HG03066 (cell line): Measurements from ENCODE around the gene ATP5F1E.

Source experiments
- ATAC-seq: cut with Tn5 transposase; IDR thresholded peaks from one replicate; pipeline ENCODE4 v1.9.1; 2021; ENCODE audit warnings: low read depth; ENCODE audit not compliant: unreplicated experiment

The ATP5F1E gene

GRCh38 chr20:59032023-59032712, at the start of gene ATP5F1E:
TSS of gene ATP5F1E (minus strand) at chr20:59032335. CDS start at chr20:59032251, 84 bp downstream.
- ATAC-seq: peak; percentile 89

DNA sequence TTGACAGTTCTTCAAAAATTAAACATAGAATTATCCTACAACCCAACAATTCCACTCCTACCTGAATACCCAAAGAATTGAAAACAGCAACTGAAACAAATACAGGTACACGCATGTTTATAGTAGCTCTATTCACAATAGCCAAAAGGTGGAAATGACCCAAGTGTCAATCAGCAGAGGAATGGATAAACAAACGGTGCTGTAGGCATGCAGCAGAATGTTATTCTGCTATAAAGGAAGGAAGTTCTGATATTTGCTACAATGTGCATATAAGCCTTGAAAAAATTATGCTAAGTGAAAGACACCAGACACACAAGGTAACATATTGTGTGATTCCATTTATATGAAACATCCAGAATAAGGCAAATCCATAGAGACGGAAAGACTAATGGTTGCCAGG, 48.9 kb upstream of the ATP5F1E start:
- ATAC-seq: no peak

GRCh38 chr20:59078231-59078630, 46.1 kb upstream of the ATP5F1E start:
- no peak for ATAC-seq

DNA sequence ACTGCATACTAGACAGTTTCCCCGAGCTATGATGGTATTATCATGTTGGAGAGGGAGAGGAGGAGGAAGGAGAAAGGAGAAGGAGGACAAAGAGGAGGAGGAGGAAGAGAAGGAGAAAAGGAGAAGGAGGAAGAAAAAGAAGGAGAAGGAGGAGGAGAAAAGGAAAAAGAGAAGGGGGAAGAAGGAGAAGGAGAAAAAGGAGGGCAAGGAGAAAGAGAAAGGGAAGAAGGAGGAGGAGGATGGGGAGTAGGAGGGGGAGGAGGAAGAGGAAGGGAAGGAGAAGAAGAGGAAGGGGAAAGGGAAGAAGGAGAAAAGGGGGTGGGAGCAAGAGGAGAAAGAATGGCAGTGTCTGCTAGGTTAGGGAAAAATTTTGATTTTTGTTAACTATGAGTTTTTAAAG, 45.6 kb upstream of the ATP5F1E start:
- no peak for ATAC-seq

DNA sequence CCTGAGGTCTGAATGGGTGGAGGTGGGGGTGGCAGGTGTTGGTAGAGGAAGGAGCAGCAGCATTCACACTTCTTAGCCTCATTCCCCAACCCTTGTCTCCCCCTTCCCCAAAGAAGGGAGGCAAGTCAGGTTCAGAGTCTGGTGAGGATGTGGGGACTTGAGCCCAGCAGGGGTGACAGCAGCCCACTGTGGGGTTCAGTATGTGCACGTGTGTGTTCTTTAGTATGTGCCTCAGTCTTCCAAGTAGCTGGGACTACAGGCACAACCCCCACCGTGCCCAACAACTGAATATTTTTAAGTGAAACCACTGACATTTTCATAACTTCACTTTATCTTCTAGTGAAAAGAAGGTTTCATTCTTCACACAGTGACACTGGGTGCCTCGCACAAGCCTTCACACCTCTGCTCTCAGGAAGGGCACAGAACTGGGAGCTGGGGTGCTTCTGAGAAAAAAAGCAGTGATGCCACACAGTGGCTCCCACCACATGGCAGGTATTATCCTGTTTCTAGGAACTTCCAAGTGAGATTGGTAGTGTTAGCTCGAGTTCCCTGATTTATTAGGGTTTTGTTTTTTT, 43.9 kb upstream of the ATP5F1E start:
- ATAC-seq: no peak

DNA sequence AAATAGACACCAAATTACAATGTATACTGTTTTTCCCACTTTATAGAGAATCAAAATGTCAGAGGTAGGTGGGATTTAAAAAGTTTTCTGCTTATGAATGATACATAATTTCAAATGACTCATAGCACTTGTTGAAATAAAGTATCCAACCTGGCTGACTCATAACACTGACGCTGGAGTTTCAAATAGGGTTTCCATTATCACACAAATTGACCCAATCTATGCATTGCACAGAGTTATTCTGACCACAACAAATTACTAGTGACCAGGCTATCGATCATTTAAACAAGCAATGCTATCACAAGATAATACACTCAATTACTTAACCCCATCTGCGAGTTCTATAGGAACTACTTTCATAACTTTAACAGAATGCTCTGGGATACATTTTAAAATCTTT, 42.3 kb upstream of the ATP5F1E start:
- ATAC-seq: no peak

DNA sequence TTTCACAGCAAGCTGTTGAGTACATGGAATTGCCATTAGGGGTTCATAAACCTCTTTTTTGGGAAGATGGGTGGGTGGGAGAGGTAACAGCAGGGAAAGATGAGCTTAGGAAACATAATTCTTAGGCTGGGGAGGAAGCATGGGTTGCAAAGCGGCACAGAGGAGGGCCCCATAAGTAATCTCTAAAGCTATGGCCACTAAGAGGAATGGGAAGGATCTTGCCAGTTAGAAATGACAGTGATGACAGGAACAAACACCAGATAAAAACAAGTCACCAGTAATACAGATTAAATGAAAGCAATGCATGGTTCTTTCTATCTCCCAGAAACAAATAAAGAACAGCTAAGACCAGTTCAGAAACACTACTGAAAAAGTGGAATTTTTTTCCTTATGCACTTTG, 41.4 kb upstream of the ATP5F1E start:
- ATAC-seq: no peak

GRCh38 chr20:59071216-59071615, 39.1 kb upstream of the ATP5F1E start:
- no peak for ATAC-seq

GRCh38 chr20:59069026-59069425, 36.9 kb upstream of the ATP5F1E start:
- ATAC-seq: no peak

DNA sequence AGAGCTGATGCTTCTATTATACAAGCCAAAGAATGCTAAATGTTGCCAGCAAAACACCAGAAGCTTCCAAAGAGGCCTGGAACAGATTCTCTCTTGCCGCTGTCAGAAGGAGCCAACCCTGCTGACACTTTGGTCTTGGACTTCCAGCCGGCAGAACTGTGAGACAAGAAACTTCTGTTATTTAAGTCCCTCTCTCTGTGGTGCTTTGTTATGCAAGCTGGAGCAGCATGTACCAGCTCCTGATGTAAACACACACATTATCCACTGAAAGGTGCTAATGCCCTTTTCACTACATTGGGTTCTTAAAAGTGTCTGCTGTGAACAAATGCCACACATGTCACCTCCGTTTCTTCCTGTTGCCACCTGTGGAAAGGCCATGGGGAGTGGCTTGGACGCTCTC, 36.4 kb upstream of the ATP5F1E start:
- ATAC-seq: no peak

- ATAC-seq: no peak
These were observed 32.1 kb upstream of the ATP5F1E start for GRCh38 chr20:59064214-59064722.

- ATAC-seq: no peak
These were observed 31.5 kb upstream of the ATP5F1E start for GRCh38 chr20:59063358-59064213.

GRCh38 chr20:59062081-59062480, 29.9 kb upstream of the ATP5F1E start:
- ATAC-seq: no peak

DNA sequence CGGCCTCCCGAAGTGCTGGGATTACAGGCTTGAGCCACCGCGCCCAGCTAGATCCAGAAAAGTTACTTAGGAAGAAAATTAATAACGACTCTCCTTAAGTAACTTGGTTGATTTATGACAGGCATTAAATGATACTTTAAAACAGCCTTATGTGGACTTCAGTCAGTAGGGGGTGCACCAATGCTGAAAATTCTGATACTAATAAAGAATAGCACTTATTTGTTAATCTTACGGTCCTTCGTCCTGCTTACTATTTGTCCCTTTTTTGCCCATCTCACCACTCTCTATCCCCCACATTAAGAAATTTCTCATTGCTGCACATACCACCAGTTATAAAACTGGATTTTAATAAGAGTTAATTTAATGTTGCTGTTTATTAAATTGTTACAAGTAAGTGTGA, 23.2 kb upstream of the ATP5F1E start:
- no peak for ATAC-seq

- no peak for ATAC-seq
These were observed 19.6 kb upstream of the ATP5F1E start for GRCh38 chr20:59051666-59052185.

DNA sequence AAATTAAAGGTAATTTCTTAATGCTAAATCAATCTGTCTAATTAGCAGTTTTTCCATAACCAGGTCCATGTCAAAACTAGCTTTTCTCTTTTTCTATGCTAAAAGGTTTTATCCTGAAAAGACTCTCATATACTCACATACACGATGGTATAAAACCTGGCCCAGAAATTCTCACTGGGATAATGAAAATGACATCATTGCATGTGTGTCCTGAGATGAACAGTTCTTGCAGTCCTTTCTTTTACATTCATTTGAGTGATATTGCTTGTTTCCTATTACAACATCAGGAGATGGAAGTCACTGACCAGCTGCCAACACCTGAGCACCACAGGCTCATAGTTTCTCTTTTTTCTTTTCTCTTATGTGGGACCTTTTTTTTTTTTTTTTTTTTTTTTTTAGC, 18.3 kb upstream of the ATP5F1E start:
- no peak for ATAC-seq

GRCh38 chr20:59048681-59049030, 16.5 kb upstream of the ATP5F1E start:
- no peak for ATAC-seq

- no peak for ATAC-seq
These were observed 16.0 kb upstream of the ATP5F1E start for GRCh38 chr20:59047938-59048680.

GRCh38 chr20:59046862-59047261, 14.7 kb upstream of the ATP5F1E start:
- no peak for ATAC-seq

GRCh38 chr20:59044796-59045195, 12.7 kb upstream of the ATP5F1E start:
- no peak for ATAC-seq

GRCh38 chr20:59044295-59044694, 12.2 kb upstream of the ATP5F1E start:
- no peak for ATAC-seq
